Fibroblast of pulmonary artery (primary cell): ENCODE results near the gene FANCD2.
"Not testable (repeated sequence)": the region's sequence is repeated elsewhere in the genome, so short reads cannot be mapped to it uniquely, and the experiment has no call there.

Experiments used
- DNase-seq: peaks from one replicate; pipeline ENCODE4 v3.0.0-alpha.2; 2010; ENCODE audit warnings: low read depth
- H3K4me3 ChIP-seq: replicated peaks from 2 replicates; pipeline ENCODE4 v1.5.1; 2011; ENCODE audit warnings: low read depth, mild to moderate bottlenecking, control low read depth, low read length, moderate library complexity
- CTCF ChIP-seq: IDR thresholded peaks from 2 replicates; pipeline ENCODE4 v1.5.1; 2011; ENCODE audit warnings: mild to moderate bottlenecking, control low read depth, low read length, inconsistent platforms; ENCODE audit errors: missing control alignments

FANCD2 gene

GRCh38 chr3:10025205-10026083 lies 793 bp upstream of the FANCD2 start:
- DNase-seq: no peak
- peak overlapping the region; percentile 87 for H3K4me3 ChIP-seq
- no peak for TF ChIP-seq CTCF

GRCh38 chr3:10041034-10041433 lies 14.8 kb downstream of the FANCD2 start:
- no peak overlapping the region for H3K4me3 ChIP-seq
- TF ChIP-seq CTCF: no peak
- DNase-seq: no peak

- TF ChIP-seq CTCF: no peak
- no peak for DNase-seq
- H3K4me3 ChIP-seq: no peak overlapping the region
Measured at GRCh38 chr3:10047876-10048275, 21.6 kb downstream of the FANCD2 start.

- not testable (repeated sequence) for H3K4me3 ChIP-seq, DNase-seq
Measured at GRCh38 chr3:10053054-10053453, 26.8 kb downstream of the FANCD2 start.

GRCh38 chr3:10055097-10055496 lies 28.9 kb downstream of the FANCD2 start:
- TF ChIP-seq CTCF: no peak
- H3K4me3 ChIP-seq: no peak overlapping the region
- no peak for DNase-seq

- H3K4me3 ChIP-seq, DNase-seq: not testable (repeated sequence)
Measured at GRCh38 chr3:10070077-10070476, 43.8 kb downstream of the FANCD2 start.

- TF ChIP-seq CTCF: no peak
- no peak for DNase-seq
- no peak overlapping the region for H3K4me3 ChIP-seq
Measured at GRCh38 chr3:10074666-10075065, 48.4 kb downstream of the FANCD2 start.

- DNase-seq: no peak
- no peak overlapping the region for H3K4me3 ChIP-seq
Measured at GRCh38 chr3:10081871-10082270, 55.6 kb downstream of the FANCD2 start.

More at GRCh38 chr3:10081871-10082270, 55.6 kb downstream of the FANCD2 start:
- TF ChIP-seq CTCF: no peak
